HG03342 (cell line): ENCODE measurements around the gene PARP4.
"Not testable (repeated sequence)": the region's sequence is repeated elsewhere in the genome, so short reads cannot be mapped to it uniquely, and the experiment has no call there.

Experiments
- ATAC-seq: cut with Tn5 transposase; IDR thresholded peaks from one replicate; pipeline ENCODE4 v1.9.1; 2021; ENCODE audit warnings: mild to moderate bottlenecking, moderate library complexity; ENCODE audit not compliant: unreplicated experiment

The PARP4 gene

GRCh38 chr13:24506283-24506682 lies 6.3 kb downstream of the PARP4 start:
- ATAC-seq: not testable (repeated sequence)

- ATAC-seq: no peak
Observed at GRCh38 chr13:24505756-24506155, 6.8 kb downstream of the PARP4 start.

- no peak for ATAC-seq
Observed at GRCh38 chr13:24505256-24505655, 7.3 kb downstream of the PARP4 start.

GRCh38 chr13:24503379-24503696 lies 9.2 kb downstream of the PARP4 start:
- ATAC-seq: no peak

- no peak for ATAC-seq
Observed at GRCh38 chr13:24502533-24503378, 9.8 kb downstream of the PARP4 start.

- no peak for ATAC-seq
Observed at GRCh38 chr13:24500977-24501376, 11.6 kb downstream of the PARP4 start.

- no peak for ATAC-seq
Observed at GRCh38 chr13:24497742-24498141, 14.8 kb downstream of the PARP4 start.

GRCh38 chr13:24496295-24496694 lies 16.3 kb downstream of the PARP4 start:
- not testable (repeated sequence) for ATAC-seq

- ATAC-seq: no peak
Observed at GRCh38 chr13:24495151-24495729, 17.3 kb downstream of the PARP4 start.

GRCh38 chr13:24493356-24493755 lies 19.2 kb downstream of the PARP4 start:
- no peak for ATAC-seq

GRCh38 chr13:24491845-24492244 lies 20.7 kb downstream of the PARP4 start:
- no peak for ATAC-seq

- ATAC-seq: no peak
Observed at GRCh38 chr13:24489721-24490120, 22.9 kb downstream of the PARP4 start.

- ATAC-seq: not testable (repeated sequence)
Observed at GRCh38 chr13:24488092-24488491, 24.5 kb downstream of the PARP4 start.

- not testable (repeated sequence) for ATAC-seq
Observed at GRCh38 chr13:24486017-24486657, 26.4 kb downstream of the PARP4 start.

- no peak for ATAC-seq
Observed at GRCh38 chr13:24473686-24474085, 38.9 kb downstream of the PARP4 start.

GRCh38 chr13:24472129-24472528 lies 40.4 kb downstream of the PARP4 start:
- not testable (repeated sequence) for ATAC-seq

GRCh38 chr13:24463078-24463477 lies 49.5 kb downstream of the PARP4 start:
- ATAC-seq: no peak

- ATAC-seq: no peak
Observed at GRCh38 chr13:24460256-24460655, 52.3 kb downstream of the PARP4 start.

GRCh38 chr13:24459726-24460125 lies 52.9 kb downstream of the PARP4 start:
- no peak for ATAC-seq

GRCh38 chr13:24459234-24459633 lies 53.3 kb downstream of the PARP4 start:
- no peak for ATAC-seq

- ATAC-seq: no peak
Observed at GRCh38 chr13:24458736-24459135, 53.8 kb downstream of the PARP4 start.

- ATAC-seq: no peak
Observed at GRCh38 chr13:24456396-24456795, 56.2 kb downstream of the PARP4 start.
